HG02840 (cell line): Measurements from ENCODE around the gene SNX30.

Experiments
- ATAC-seq: cut with Tn5 transposase; IDR thresholded peaks from one replicate; pipeline ENCODE4 v1.9.1; 2021; ENCODE audit warnings: mild to moderate bottlenecking, moderate library complexity, moderate number of reproducible peaks; ENCODE audit not compliant: unreplicated experiment, low FRiP score

SNX30 gene

DNA sequence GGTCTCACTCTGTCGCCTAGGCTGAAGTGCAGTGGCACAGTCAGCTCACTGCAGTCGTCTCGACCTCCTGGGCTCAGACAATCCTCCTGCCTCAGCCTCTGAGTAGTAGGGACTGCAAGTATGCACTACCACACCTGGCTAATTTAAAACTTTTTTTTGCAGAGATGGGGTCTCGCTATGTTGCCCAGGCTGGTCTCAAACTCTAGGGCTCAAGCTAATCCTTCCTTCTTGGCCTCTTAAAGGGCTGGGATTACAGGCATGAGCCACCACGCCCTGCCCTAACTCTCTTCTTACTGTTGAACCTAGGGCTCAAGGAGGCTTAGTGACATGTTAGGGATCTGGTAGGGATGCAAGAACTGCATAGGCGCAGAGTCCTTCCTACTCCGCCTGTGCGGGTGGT is 65.3 kb downstream of the SNX30 start:
- ATAC-seq, result no peak

DNA sequence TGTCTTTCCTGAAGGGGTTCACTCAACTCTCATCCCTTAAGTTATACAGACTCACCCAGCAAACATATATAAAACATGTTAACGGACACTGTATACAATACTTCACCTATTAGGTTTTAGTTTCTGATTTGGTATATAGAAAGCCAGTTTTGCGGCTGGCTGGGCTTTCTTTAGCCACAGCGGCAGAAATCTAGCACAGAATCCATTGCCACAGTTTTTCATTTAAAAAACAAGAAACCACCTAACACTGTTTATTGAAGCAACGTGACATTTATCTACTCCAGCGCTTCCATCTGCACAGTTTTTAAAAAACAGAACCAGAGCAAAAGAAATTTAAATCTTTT is 67.3 kb downstream of the SNX30 start:
- ATAC-seq, result peak; percentile 78

DNA sequence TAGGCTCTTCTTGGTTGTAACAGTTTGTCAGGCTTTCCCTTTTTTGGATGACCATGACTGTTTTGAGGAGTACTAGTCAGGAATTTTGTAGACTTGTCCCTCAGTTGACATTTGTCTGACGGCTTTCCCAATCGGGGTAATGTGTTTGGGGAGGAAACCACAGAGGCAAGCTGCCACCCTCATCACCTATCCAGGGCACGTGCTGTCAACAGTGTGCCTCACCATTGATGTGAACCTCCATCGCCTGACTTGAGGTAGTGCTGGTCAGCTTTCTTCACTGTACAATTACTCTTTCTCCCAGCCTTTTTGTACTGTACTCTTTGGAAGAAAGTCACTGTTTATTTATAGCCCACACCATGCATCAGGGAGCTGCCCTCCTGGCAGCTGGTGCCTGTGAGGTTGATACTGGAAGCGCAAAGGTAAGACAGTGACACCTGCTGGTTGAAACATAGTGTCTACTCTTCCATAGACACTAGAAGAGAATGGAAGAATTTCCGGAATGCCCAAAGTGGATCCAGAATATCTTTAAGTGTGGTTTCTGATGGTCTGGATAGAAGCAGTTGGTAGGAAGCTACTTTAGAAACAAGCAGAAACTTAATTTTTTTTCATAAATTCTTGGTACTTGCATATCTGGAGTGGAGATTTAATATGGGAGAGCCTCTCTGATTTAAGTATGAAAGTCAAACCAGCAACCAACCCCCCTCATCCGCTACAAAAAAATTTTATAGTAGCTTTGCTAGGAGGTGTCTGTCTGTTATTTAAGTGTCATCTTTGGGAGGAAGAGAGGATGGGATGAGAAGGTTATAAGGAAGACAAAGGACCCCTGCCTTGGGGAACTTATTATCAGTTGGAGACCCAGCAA is 69.3 kb downstream of the SNX30 start:
- no peak for ATAC-seq

DNA sequence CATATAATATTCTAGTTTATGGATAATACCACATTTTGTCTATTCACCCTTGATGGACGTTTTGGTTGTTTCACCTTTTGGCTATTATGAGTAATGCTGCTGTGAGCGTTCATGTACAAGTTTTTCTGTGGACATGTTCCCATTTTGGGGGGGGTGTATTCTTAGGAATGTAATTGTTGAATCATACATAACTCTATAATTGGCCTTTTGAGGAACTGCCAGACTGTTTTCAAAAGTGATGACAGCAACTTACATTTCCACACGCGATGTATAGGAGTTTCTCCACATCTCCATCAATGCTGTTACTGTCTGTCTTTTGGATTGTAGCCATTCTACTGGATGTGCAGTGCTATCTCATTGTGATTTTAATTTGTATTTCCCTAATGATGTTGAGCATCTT is 70.3 kb downstream of the SNX30 start:
- no peak for ATAC-seq

DNA sequence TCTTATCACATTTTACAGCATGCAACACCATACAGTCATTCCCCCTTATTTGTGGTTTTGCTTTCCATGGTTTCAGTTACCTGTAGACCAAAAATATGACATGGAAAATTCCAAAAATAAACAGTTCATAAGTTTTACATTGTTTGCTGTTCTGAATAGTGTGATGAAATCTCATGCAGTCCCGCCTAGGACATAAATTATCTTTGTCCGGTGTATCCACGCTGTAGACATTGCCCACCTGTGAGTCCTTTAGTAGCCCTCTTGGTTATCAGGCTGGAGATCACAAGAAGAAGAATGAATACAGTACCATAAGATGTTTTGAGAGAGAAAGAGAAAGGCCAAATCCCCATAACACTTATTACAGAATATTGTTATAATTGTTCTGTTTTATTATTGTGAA is 72.1 kb downstream of the SNX30 start:
- no peak for ATAC-seq

DNA sequence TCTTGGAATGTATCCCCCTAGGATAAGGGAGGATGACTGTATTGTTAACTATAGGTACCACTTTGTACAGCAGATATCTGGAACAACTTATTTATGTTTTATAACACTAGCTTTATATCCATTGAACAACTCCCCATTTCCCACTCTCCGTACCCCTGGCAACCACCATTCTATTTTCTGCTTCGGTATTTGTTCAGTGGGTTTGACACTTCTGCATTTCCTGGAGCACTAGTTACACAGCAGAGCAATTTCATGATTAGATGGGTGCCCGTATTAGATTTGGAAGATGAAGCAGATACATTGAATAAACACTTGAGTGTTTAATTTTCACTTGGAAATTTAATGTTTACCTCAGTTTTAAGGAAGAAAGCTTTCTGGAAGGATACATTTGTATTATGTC is 72.7 kb downstream of the SNX30 start:
- no peak for ATAC-seq

DNA sequence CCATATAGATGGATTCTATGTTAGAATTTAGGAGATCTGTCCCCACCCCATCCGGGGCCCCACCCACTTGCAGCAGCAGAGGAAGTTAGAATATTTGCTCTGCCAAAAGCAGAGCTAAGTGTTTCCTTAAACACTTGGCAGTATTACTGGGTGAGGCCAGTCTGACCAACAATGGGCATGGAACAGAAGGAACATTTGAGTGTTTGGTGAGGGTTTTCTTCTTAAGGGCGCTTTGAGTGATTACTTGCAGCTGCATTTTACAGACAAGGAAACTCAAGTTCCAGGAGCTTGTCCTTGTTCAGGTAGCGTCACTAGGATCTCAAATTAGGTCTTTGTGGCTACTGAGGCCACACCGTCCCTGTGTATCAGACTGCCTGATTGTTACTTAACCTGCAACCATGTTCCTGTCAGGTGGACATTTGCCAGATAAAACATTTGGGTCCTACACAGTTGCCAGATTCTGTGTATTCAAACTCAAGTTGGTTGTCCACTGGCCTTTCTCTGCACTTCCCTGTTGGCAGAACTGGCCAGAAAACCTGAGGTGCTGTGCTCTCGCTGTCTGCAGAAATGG is 80.8 kb downstream of the SNX30 start:
- no peak for ATAC-seq

DNA sequence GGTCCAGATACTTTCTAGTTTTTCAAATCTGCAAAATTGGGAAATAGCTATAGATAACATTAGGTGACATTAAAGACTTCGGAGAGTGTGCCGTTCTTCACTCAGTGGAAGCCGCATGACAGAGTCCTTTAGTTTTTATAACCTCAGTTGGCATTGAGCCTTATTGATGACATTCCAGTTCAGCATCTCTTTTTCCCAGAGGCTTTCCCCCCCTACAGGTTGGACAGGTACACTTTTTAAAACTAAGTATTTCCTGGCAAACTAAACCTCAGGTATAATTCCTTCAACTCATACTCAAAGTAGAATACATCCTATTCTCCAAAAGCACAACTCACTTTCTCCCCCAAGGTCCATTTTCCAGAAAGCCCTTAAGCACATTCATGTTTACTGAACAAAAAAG is 81.4 kb downstream of the SNX30 start:
- ATAC-seq, result no peak

DNA sequence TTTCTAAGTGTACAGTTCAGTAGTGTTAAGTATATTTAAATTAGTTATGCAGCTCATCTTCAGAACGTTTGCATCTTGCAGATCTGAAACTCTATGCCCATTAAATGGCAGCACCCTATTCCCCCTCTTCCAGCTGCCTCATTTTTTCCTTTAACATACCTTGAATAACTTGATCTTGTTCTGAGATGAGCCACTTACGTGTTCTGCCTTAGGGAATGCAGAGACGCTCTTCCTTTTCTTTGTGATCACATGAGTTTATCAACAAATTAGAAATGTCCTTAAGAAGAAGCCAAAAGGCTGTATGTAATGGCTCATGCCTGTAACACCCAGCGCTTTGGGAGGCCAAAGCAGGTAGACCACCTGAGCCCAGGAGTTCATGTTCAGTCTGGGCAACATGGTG is 82.5 kb downstream of the SNX30 start:
- ATAC-seq, result no peak

DNA sequence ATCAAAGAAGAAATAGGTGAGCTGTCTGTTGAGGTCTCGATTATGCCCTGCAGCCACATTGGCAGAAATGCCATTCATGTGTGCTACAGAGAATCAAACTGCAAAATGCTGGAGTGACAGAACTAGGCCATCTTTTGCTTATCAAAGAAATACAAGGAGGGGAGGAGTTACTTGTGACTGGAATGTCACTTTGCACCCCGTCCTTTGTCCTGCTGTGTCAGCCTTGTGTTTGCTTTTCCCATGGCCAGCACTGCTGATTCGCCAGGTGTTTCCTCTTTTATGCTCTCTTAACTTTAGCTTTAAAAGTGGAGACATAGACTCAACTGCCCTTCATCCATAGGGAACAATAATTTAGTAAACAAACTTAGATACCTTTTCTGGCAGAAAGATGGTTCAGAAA is 85.8 kb downstream of the SNX30 start:
- no peak for ATAC-seq

DNA sequence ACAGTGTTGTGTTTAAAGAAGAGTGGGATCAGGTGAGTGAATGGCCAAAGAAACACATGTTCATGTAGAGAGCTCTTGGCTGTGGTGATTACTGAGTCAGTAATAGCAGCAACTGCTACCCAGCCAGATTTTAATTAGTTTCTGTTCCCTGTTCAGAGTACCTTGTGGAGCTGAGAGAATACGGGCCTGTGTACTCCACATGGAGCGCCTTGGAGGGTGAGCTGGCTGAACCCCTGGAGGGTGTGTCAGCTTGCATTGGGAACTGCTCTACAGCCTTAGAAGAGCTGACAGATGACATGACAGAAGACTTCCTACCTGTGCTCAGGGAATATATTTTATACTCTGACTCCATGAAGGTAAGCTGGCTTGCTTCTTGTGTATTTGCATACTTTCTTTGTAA is 87.8 kb downstream of the SNX30 start:
- no peak for ATAC-seq

DNA sequence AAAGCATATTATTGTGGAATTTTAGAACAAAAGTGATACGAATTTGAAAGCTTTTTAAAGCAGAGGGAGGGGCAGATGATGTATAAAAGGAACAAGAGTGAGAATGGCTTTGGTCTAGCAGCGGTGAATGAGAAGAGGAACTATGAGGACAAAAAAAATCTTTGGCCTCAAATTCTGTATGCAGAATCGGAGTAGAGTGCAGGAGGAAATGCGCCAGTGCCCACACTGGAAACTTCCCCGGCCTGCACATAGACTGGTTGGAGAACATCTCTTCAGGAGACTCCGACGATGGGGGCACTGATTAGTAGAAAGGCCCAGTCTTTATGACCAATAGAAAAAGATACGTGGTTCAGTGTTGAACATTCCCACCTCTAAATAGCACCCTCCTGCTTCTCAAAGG is 88.8 kb downstream of the SNX30 start:
- no peak for ATAC-seq

DNA sequence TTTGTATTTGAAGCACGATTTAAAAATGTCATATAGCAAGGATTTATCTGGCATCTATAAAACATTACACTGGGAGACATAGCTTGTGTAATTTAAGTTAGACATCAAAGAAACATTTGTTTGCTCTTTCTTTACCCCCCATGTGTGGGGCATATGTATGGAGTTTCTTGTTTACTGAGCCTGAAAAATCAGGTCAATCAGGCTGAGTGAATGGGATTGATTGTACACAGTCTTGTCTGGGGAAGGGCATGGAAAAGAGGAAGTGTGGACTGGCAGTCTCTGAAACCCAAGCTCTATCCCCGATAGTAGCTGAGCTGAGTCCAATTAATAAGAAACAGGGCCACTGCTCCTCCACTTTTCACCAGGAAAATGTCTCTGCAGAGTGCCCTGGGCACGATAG is 90.7 kb downstream of the SNX30 start:
- ATAC-seq, result no peak

DNA sequence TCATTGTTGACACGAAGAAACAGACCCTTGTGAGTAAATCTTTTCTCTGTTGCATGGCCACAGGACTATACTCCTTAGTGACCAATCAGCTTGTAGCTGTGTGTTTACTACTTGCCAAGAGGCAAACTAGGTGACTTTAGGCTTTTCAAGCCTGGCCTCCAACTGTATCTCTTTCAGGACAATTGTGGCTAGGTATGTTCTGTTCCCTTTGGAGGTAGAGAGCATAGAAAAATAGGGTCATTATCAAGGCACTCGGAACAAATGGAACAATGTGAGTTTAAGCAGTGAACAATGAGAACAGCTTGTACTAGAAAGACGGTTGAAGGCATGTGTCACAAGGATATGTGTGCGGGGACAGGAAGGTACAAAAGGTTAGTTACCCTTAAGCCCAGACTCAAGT is 92.0 kb downstream of the SNX30 start:
- ATAC-seq, result no peak

DNA sequence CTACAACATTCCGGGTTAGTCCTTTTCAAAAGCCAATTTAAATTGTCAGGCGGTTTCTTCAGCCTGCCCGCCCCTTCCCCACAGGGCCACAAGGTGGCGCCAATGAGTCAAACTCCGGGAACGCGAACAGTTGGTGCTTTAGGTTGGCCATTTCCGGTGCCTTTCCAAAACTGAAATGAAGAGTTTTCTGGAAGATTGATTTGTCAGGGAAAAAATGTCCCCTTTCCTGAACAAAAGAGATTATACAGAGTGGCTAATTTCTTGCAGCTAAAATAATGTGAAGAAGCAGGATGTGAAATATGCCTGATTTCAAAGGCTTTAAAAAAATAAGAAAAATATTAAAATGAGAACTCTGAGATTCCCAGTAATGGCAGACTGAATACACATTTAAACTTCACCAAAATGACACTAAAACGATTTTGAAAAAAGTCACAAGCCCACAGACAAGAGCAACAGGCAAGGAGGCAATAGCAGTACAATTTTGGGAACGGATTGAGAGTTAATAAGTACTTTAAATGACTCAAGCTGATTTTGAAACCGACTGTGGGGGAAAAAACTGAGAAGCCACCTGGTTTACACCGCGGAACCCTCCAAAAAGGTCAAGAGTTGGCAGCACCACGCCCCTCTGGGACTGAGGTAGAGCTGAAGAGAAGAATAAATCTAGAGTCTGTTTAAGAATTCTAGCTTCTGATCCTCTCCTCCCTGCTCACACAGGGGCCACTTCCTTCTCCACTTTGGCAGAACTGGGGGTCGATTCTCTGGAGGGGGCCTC is 94.4 kb downstream of the SNX30 start:
- peak; percentile 72 for ATAC-seq

DNA sequence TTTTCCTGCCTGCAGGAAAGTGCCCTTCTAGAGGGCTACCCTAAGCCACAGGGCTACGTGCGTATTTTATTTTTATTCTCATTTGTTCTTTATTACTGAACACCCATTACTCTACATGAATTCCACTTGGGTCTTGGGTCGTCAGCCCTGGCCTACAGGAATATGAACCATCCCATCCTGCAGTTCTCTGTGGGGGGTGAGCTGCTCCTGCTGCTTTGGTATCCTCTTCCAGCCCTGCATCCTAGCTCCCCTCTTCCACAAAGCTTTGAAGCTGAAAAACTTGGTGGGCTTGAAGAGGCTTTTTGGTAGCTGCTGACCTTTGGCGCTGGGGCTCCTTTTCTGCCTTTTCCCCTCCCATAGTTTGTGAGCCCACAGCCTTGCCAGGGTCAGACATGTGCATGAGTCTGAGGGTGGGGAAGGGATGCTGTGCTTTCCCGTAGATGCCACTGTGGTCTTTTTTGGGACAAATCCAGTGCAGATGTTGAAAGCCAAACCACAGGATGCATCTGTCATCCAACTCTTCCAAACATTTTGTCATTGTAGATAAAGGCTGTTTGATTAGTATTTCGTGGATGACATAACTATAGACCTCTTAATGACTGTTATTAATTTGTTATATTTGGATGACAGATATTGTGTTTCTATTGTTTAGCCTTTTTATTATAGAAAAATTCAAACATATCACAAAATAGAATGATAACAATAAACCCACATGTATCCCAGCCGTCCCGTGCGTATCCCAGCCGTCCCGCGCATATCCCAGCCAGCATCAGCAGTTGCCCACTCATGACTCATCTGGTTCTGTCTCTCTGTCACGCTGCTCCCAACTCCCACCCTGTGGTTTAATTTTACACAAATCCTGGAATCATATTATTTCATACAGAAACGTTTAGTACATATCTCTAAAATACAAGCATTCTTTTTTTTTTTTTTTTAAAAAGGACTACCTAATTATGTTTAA is 96.2 kb downstream of the SNX30 start:
- no peak for ATAC-seq

DNA sequence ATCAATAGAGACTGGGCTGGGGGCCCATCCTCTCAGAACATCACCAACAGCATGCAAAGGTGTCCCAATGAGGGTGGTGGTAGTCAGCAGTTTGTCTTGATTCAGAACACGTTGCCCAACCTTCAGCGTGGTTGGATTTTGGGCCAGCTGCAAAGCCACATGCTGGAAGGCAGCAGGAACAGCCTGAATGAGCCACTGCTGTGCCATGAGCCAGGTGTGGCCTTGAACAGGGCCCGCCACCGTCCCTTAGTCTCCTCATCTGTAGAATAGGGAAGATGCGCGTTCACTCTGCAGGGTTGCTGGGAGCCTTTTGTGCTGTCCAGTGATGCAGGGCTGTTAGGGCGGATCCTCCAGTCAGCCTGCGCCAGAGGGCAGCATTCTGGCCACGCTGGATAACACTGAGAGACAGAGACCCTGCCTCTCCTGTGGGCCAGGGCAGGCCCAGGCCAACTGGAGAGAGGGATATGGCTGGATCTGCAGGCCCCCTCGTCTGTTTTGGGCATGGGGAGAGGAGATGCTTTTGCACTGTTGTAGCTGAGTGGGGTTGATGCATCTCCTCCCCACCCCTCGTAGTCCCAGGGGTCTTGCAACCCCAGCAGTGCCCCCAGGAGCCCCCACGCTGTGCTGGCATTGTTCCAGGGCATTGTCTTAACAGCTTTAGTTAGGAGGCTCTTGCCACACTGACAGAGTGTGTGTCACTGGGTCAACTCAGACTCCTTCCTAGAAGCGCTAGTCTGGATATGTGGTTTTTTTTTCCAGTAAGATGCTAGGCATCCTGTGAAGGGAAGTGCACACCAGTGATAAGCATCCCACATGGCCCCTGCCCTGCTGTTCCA is 98.0 kb downstream of the SNX30 start:
- no peak for ATAC-seq

DNA sequence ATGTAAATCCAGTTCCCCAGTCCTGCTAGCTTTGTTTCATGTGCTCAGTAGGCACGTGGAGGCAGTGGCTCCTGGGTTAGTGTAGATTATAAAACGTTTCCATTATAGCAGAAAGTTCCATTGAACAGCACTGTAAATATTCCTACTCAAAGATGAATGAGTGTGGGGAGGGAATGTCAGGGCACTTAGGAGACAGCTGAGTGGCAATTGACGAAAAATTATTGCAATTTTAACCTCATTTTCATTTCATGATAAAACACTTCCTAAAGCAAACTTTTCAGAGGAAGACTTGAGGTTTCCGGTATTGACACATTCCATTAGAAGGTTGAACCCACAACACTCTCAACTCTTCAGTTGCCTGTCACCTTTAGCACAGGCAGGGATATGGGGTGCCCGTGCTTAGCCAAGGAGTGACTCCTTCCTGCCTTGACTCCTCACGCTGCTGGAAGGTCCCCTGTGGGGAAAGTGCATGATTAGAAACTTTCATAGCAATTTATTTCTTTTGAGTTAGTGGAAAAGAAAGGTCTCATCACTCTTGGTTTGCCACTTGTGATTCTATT is 98.9 kb downstream of the SNX30 start:
- ATAC-seq, result no peak

DNA sequence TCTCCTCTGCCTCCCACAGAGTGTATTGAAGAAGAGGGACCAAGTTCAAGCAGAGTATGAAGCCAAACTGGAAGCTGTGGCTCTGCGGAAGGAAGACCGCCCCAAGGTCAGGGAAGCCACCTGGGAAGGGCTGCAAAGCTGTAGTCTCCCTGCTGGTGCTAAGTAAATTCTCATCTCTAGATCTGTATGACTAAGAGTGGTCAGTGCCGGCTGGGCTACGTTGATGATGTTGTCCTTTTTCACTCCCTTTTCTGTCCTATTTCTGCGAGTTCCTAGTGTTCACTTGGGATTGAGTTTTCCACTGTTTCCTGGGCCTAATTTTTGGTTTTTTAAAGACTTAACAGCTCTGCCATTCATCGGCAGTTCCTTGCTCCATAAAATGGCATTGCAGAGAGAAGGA is 100.3 kb downstream of the SNX30 start:
- no peak for ATAC-seq
